SK-N-SH (cell line): Measurements from ENCODE around the gene DDX19B. TPM values are rescaled to one million over a fixed set of nuclear protein-coding genes. Genes with fewer than 3 reads are reported as not detected.
A peak's percentile ranks its signal among the peaks of the same experiment; 100 is the strongest.
"Not testable (repeated sequence)": the region's sequence is repeated elsewhere in the genome, so short reads cannot be mapped to it uniquely, and the experiment has no call there.

Experiments used
- CTCF ChIA-PET: fragments of 300-600, 350-600 bp; formaldehyde crosslinking; extraction: SDS; loops from one replicate; lab custom pipeline; 2021; lab: Yijun Ruan, JAX
- POLR2A ChIA-PET: fragments of 350-600 bp; sonication (Branson Sonifier 250); formaldehyde crosslinking; extraction: SDS; loops from one replicate; lab custom pipeline; 2020; ENCODE audit warnings: antibody characterized with exemption, inconsistent platforms; lab: Yijun Ruan, JAX
- DNase-seq: peaks from one replicate; pipeline ENCODE4 v3.0.0; 2012
- H2AFZ ChIP-seq: fragments of 200-600 bp; sonication (generic); 2 replicates; pipeline ENCODE4 v1.8.1; 2016; ENCODE audit warnings: antibody characterized with exemption, mild to moderate bottlenecking, low read depth
- H3F3A ChIP-seq: fragments of 200-600 bp; sonication (generic); replicated peaks from 2 replicates; pipeline ENCODE3; 2016; ENCODE audit warnings: antibody characterized with exemption, mild to moderate bottlenecking; ENCODE audit not compliant: insufficient read depth
- H3K27ac ChIP-seq, 2 experiments: fragments of 200-500 bp in 1 of 2; fragments of 200-600 bp in 1 of 2; sonication (Bioruptor generic) in 1 of 2; sonication (generic), shearing (Covaris generic) in 1 of 2; 2 replicates each; pipeline versions ENCODE4 v1.5.1 to v1.6.1; 2014 to 2016; ENCODE audit warnings: low read depth in 2 of 2, inconsistent platforms in 1 of 2, low read length in 1 of 2, mild to moderate bottlenecking in 1 of 2, mixed read lengths in 1 of 2
- H3K27me3 ChIP-seq: fragments of 200-600 bp; sonication (generic), shearing (Covaris generic); 2 replicates; pipeline ENCODE4 v1.6.1; 2016; ENCODE audit warnings: mixed run types; ENCODE audit not compliant: insufficient read depth
- H3K36me3 ChIP-seq, 2 experiments: fragments of 200-500 bp in 1 of 2; fragments of 200-600 bp in 1 of 2; sonication (Bioruptor generic) in 1 of 2; sonication (generic) in 1 of 2; replicated peaks in 1 of 2; 2 replicates each; pipeline versions ENCODE3 to v1.5.1; 2014 to 2016; ENCODE audit warnings: low read length in 1 of 2, mild to moderate bottlenecking in 1 of 2; ENCODE audit not compliant: insufficient read depth in 2 of 2, control insufficient read depth in 1 of 2
- H3K4me1 ChIP-seq, 2 experiments: fragments of 200-500 bp in 1 of 2; fragments of 200-600 bp in 1 of 2; sonication (Bioruptor generic) in 1 of 2; sonication (generic), shearing (Covaris generic) in 1 of 2; 2 replicates each; pipeline versions ENCODE4 v1.5.1 to v1.6.1; 2014 to 2016; ENCODE audit warnings: low read depth in 1 of 2, low read length in 1 of 2, mixed run types in 1 of 2; ENCODE audit not compliant: insufficient read depth in 2 of 2, control insufficient read depth in 1 of 2
- H3K4me2 ChIP-seq: fragments of 200-600 bp; sonication (generic), shearing (Covaris generic); 2 replicates; pipeline ENCODE4 v1.6.1; 2017; ENCODE audit warnings: mixed run types
- H3K4me3 ChIP-seq, 2 experiments: fragments of 200-500 bp in 1 of 2; fragments of 200-600 bp in 1 of 2; sonication (Bioruptor generic) in 1 of 2; sonication (generic), shearing (Covaris generic) in 1 of 2; 2 replicates each; pipeline versions ENCODE4 v1.5.1 to v1.8.1; 2014 to 2016; ENCODE audit warnings: low read depth in 2 of 2, inconsistent platforms in 1 of 2, low read length in 1 of 2, mild to moderate bottlenecking in 1 of 2, mixed read lengths in 1 of 2, moderate library complexity in 1 of 2
- H3K79me2 ChIP-seq: fragments of 200-600 bp; sonication (generic); 2 replicates; pipeline ENCODE4 v1.8.1; 2017; ENCODE audit warnings: mild to moderate bottlenecking; ENCODE audit not compliant: insufficient read depth
- H3K9ac ChIP-seq: fragments of 200-600 bp; sonication (generic); 2 replicates; pipeline ENCODE4 v1.6.1; 2017; ENCODE audit warnings: mixed run types
- H3K9me2 ChIP-seq: fragments of 200-600 bp; sonication (generic); 2 replicates; pipeline ENCODE4 v1.6.1; 2017; ENCODE audit warnings: mixed run types
- H3K9me3 ChIP-seq: fragments of 200-600 bp; sonication (generic); 2 replicates; pipeline ENCODE4 v1.6.1; 2017; ENCODE audit warnings: mixed run types, mild to moderate bottlenecking, moderate library complexity
- H4K20me1 ChIP-seq: fragments of 200-600 bp; sonication (generic); 2 replicates; pipeline ENCODE4 v1.6.1; 2017; ENCODE audit warnings: mild to moderate bottlenecking, mixed run types; ENCODE audit not compliant: insufficient read depth
- EP300 ChIP-seq, 2 experiments: IDR thresholded peaks; 2 replicates each; pipeline versions ENCODE4 v1.4.0 to v1.6.1; 2012; ENCODE audit warnings: borderline replicate concordance in 1 of 2, low read depth in 1 of 2, low read length in 1 of 2
- EZH2phosphoT487 ChIP-seq: fragments of 200-600 bp; sonication (generic); IDR thresholded peaks from 2 replicates; pipeline ENCODE4 v1.6.1; 2017; ENCODE audit warnings: low read depth, mixed run types, mild to moderate bottlenecking, antibody characterized with exemption, moderate library complexity, borderline replicate concordance
- FOXM1 ChIP-seq: IDR thresholded peaks from 2 replicates; pipeline ENCODE4 v1.4.0; 2012; ENCODE audit warnings: low read depth, mild to moderate bottlenecking
- RAD21 ChIP-seq: IDR thresholded peaks from 2 replicates; pipeline ENCODE4 v1.6.1; 2012; ENCODE audit warnings: mild to moderate bottlenecking, low read length
- SMC3 ChIP-seq: IDR thresholded peaks from 2 replicates; pipeline ENCODE4 v1.6.1; 2012; ENCODE audit warnings: low read depth, low read length, improper control_type of control experiment
- WGBS: methylation state at CpG from one replicate; pipeline ENCODE4 v1.1.6; 2017; ENCODE audit warnings: low lambda C conversion rate; 5-methylcytosine and 5-hydroxymethylcytosine counted together
- polyA plus RNA-seq, 3 experiments: library from polyadenylated mRNA; depleted of rRNA; stranded (reverse); fragments of >200 nt; gene quantifications; 2 replicates each; pipeline ENCODE4 v1.2.3, GENCODE V29; 2012
- TF ChIP-seq, protein P1 (sequence below): IDR thresholded peaks from 2 replicates; pipeline ENCODE4 v1.4.0; 2012; ENCODE audit warnings: low read depth, borderline replicate concordance
- TF ChIP-seq, protein P2 (sequence below): fragments of 200-600 bp; sonication (generic); IDR thresholded peaks from 2 replicates; pipeline ENCODE4 v1.6.1; 2017; ENCODE audit warnings: antibody characterized with exemption, mild to moderate bottlenecking, moderate library complexity

The DDX19B gene
- polyA plus RNA-seq, 1 of the 3 experiments (the other 2 are of a cell fraction), result 43.6 TPM

- WGBS, result 37% methylated on average over 6 of the region's 6 CpGs
- Histone ChIP-seq H3K27ac (no peak overlapping the region), H3K4me3 (no peak overlapping the region), H3K4me2 (no peak overlapping the region), H3K9me3 (no peaks in the 10 kb centered on the region), H3K9ac (no peak overlapping the region), H3K27me3 (no peaks in the 10 kb centered on the region), H3F3A (peaks cover 1% of the 10 kb centered on the region), H3K9me2 (no peaks in the 10 kb centered on the region), H3K36me3 (peaks cover 51 to 79% of the 10 kb centered on the region in 2 experiments), H4K20me1 (peaks cover 13% of the 10 kb centered on the region), H2AFZ (no peak overlapping the region), H3K79me2 (peaks cover 2% of the 10 kb centered on the region; the same call in 1 of the 2 replicates), H3K4me1 (no peaks in the 10 kb centered on the region)
- TF ChIP-seq, protein P1, sequence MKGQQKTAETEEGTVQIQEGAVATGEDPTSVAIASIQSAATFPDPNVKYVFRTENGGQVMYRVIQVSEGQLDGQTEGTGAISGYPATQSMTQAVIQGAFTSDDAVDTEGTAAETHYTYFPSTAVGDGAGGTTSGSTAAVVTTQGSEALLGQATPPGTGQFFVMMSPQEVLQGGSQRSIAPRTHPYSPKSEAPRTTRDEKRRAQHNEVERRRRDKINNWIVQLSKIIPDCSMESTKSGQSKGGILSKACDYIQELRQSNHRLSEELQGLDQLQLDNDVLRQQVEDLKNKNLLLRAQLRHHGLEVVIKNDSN, result no peak
- TF ChIP-seq SMC3 (peak; percentile 56), RAD21 (peak; percentile 55)
- TF ChIP-seq, protein P2, sequence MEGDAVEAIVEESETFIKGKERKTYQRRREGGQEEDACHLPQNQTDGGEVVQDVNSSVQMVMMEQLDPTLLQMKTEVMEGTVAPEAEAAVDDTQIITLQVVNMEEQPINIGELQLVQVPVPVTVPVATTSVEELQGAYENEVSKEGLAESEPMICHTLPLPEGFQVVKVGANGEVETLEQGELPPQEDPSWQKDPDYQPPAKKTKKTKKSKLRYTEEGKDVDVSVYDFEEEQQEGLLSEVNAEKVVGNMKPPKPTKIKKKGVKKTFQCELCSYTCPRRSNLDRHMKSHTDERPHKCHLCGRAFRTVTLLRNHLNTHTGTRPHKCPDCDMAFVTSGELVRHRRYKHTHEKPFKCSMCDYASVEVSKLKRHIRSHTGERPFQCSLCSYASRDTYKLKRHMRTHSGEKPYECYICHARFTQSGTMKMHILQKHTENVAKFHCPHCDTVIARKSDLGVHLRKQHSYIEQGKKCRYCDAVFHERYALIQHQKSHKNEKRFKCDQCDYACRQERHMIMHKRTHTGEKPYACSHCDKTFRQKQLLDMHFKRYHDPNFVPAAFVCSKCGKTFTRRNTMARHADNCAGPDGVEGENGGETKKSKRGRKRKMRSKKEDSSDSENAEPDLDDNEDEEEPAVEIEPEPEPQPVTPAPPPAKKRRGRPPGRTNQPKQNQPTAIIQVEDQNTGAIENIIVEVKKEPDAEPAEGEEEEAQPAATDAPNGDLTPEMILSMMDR, result peak; percentile 72
- POLR2A ChIA-PET, result interaction anchor here (1.3 kb wide), 1 partner anchor 22 kb away, joined by 3 read pairs; the partner anchor contains the start of gene AARS1
- CTCF ChIA-PET, result interaction anchor here (0.6 to 3.4 kb wide), 11 partner anchors 9 to 386 kb away, joined by 3 to 76 read pairs (median 5); partner anchors contain the start of genes AARS1 and EXOSC6
- peak; percentile 70 for DNase-seq
Observed at GRCh38 chr16:70267516-70267915, 31.5 kb upstream of the DDX19B start.

DNA sequence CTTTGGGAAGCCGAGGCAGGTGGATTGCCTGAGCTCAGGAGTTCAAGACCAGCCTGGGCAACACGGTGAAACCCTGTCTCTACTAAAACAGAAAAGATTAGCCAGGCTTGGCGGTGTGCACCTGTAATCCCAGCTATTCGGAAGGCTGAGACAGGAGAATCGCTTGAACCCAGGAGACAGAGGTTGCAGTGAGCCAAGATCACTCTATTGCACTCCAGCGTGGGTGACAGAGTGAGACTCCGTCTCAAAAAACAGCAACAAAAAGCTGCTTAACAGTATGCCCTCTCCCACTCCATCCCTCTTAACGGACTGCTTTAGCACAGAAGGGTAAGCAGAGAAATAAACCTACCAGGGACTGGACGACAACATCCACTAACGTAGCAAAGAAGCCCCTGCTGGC is 31.1 kb upstream of the DDX19B start:
- 91% methylated on average over 10 of the region's 10 CpGs for WGBS
- H3K4me1 ChIP-seq, DNase-seq, H3K27me3 ChIP-seq, H3K4me3 ChIP-seq, H3K9me3 ChIP-seq, H2AFZ ChIP-seq, H3K27ac ChIP-seq, H3K9me2 ChIP-seq, H3K79me2 ChIP-seq, H3K9ac ChIP-seq, H3K4me2 ChIP-seq, H3F3A ChIP-seq: not testable (repeated sequence)
- Histone ChIP-seq H3K36me3 (peaks cover 50 to 78% of the 10 kb centered on the region in 2 experiments), H4K20me1 (peaks cover 13% of the 10 kb centered on the region)
- ChIA-PET POLR2A (interaction anchor here (1.3 kb wide), 1 partner anchor 22 kb away, joined by 3 read pairs; the partner anchor contains the start of gene AARS1), CTCF (interaction anchor here (0.9 to 3.4 kb wide), 10 partner anchors 8 to 386 kb away, joined by 3 to 76 read pairs (median 6); partner anchors contain the start of genes AARS1 and EXOSC6)

DNA sequence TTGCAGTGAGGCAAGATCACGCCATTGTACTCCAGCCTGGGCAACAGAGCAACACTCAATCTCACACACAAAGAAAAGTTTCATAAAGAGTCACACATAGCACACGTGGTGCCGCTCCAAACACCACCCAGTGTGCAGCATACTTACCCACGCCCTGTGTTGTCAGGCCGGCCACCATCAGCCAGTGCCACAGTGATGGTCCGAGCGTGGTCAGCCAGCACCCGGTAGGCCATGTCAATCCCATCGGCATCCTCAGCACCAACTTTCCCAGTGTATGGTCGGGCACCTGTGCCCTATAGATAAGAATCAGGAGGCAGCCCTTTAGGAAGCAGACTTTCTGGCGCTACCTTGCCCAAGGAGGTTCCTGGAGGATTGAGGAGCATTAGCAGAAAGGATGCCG is 29.5 kb upstream of the DDX19B start:
- Histone ChIP-seq H2AFZ (no peak overlapping the region), H3K4me1 (no peaks in the 10 kb centered on the region), H3K27ac (no peak overlapping the region), H3K9ac (no peak overlapping the region), H4K20me1 (peaks cover 13% of the 10 kb centered on the region), H3K36me3 (peaks cover 48 to 74% of the 10 kb centered on the region in 2 experiments), H3K9me2 (no peaks in the 10 kb centered on the region), H3K79me2 (peaks cover 2% of the 10 kb centered on the region; the same call in 1 of the 2 replicates), H3K27me3 (no peaks in the 10 kb centered on the region), H3K9me3 (no peaks in the 10 kb centered on the region), H3F3A (peaks cover 5% of the 10 kb centered on the region), H3K4me3 (no peak overlapping the region), H3K4me2 (no peak overlapping the region)
- TF ChIP-seq EP300 (IDR thresholded peaks at IDR 0.05; ENCODE audit: borderline replicate concordance in 1 of 2, low read depth in 1 of 2, low read length in 1 of 2) (no peak), EZH2phosphoT487 (no peak), FOXM1 (no peak)
- POLR2A ChIA-PET, result no interaction called here
- WGBS, result 90% methylated on average over 12 of the region's 12 CpGs
- CTCF ChIA-PET, result no interaction called here
- no peak for DNase-seq
